ENCODE results near the gene NFIA.

The NFIA gene

GRCh38 chr1:61348025-61348665 lies 265.8 kb downstream of the NFIA start:
- Histone ChIP-seq H3K9ac (ENCODE audit: low read depth, low read length) (no peak overlapping the region), H3K27ac (ENCODE audit: low read depth, low read length) (no peak overlapping the region), H3K27me3 (ENCODE audit: control insufficient read depth, insufficient read depth, low read length) (no peaks in the 10 kb centered on the region), H3K36me3 (ENCODE audit: control insufficient read depth, insufficient read depth, low read length) (no peaks in the 10 kb centered on the region), H3K4me1 (ENCODE audit: control insufficient read depth, insufficient read depth, low read length) (peaks cover 15% of the 10 kb centered on the region), H3K9me3 (ENCODE audit: control insufficient read depth, insufficient read depth, low read length) (no peaks in the 10 kb centered on the region), H3K4me3 (ENCODE audit: low read depth, low read length) (no peak overlapping the region)

GRCh38 chr1:61352845-61353435 lies 270.6 kb downstream of the NFIA start:
- Histone ChIP-seq H3K4me3 (ENCODE audit: low read depth, low read length) (peak overlapping the region; percentile 12), H3K4me1 (ENCODE audit: control insufficient read depth, insufficient read depth, low read length) (peaks cover 16% of the 10 kb centered on the region), H3K9ac (ENCODE audit: low read depth, low read length) (no peak overlapping the region), H3K27me3 (ENCODE audit: control insufficient read depth, insufficient read depth, low read length) (no peaks in the 10 kb centered on the region), H3K36me3 (ENCODE audit: control insufficient read depth, insufficient read depth, low read length) (no peaks in the 10 kb centered on the region), H3K9me3 (ENCODE audit: control insufficient read depth, insufficient read depth, low read length) (no peaks in the 10 kb centered on the region), H3K27ac (ENCODE audit: low read depth, low read length) (no peak overlapping the region)

GRCh38 chr1:61353797-61354406 lies 271.5 kb downstream of the NFIA start:
- no peak overlapping the region for H3K27ac ChIP-seq (ENCODE audit: low read depth, low read length)

GRCh38 chr1:61356016-61356415 lies 273.7 kb downstream of the NFIA start:
- Histone ChIP-seq H3K4me3 (ENCODE audit: low read depth, low read length) (no peak overlapping the region), H3K4me1 (ENCODE audit: control insufficient read depth, insufficient read depth, low read length) (peaks cover 16% of the 10 kb centered on the region), H3K9ac (ENCODE audit: low read depth, low read length) (no peak overlapping the region), H3K27ac (ENCODE audit: low read depth, low read length) (no peak overlapping the region), H3K9me3 (ENCODE audit: control insufficient read depth, insufficient read depth, low read length) (no peaks in the 10 kb centered on the region), H3K36me3 (ENCODE audit: control insufficient read depth, insufficient read depth, low read length) (no peaks in the 10 kb centered on the region), H3K27me3 (ENCODE audit: control insufficient read depth, insufficient read depth, low read length) (no peaks in the 10 kb centered on the region)

More at GRCh38 chr1:61353797-61354406, 271.5 kb downstream of the NFIA start:
- peaks cover 16% of the 10 kb centered on the region for H3K4me1 ChIP-seq (ENCODE audit: control insufficient read depth, insufficient read depth, low read length)
- H3K36me3 ChIP-seq (ENCODE audit: control insufficient read depth, insufficient read depth, low read length), result no peaks in the 10 kb centered on the region
- H3K9ac ChIP-seq (ENCODE audit: low read depth, low read length), result no peak overlapping the region
- H3K9me3 ChIP-seq (ENCODE audit: control insufficient read depth, insufficient read depth, low read length), result no peaks in the 10 kb centered on the region
- no peak overlapping the region for H3K4me3 ChIP-seq (ENCODE audit: low read depth, low read length)
- no peaks in the 10 kb centered on the region for H3K27me3 ChIP-seq (ENCODE audit: control insufficient read depth, insufficient read depth, low read length)

GRCh38 chr1:61356995-61357394 lies 274.6 kb downstream of the NFIA start:
- H3K36me3 ChIP-seq (ENCODE audit: control insufficient read depth, insufficient read depth, low read length), result no peaks in the 10 kb centered on the region

GRCh38 chr1:61357539-61357938 lies 275.2 kb downstream of the NFIA start:
- Histone ChIP-seq H3K4me1 (ENCODE audit: control insufficient read depth, insufficient read depth, low read length) (peaks cover 14% of the 10 kb centered on the region), H3K9me3 (ENCODE audit: control insufficient read depth, insufficient read depth, low read length) (no peaks in the 10 kb centered on the region), H3K36me3 (ENCODE audit: control insufficient read depth, insufficient read depth, low read length) (no peaks in the 10 kb centered on the region), H3K27ac (ENCODE audit: low read depth, low read length) (no peak overlapping the region), H3K4me3 (ENCODE audit: low read depth, low read length) (no peak overlapping the region), H3K9ac (ENCODE audit: low read depth, low read length) (no peak overlapping the region), H3K27me3 (ENCODE audit: control insufficient read depth, insufficient read depth, low read length) (no peaks in the 10 kb centered on the region)

More at GRCh38 chr1:61356995-61357394, 274.6 kb downstream of the NFIA start:
- Histone ChIP-seq H3K9me3 (ENCODE audit: control insufficient read depth, insufficient read depth, low read length) (no peaks in the 10 kb centered on the region), H3K27me3 (ENCODE audit: control insufficient read depth, insufficient read depth, low read length) (no peaks in the 10 kb centered on the region), H3K27ac (ENCODE audit: low read depth, low read length) (no peak overlapping the region), H3K4me1 (ENCODE audit: control insufficient read depth, insufficient read depth, low read length) (peaks cover 16% of the 10 kb centered on the region), H3K4me3 (ENCODE audit: low read depth, low read length) (no peak overlapping the region), H3K9ac (ENCODE audit: low read depth, low read length) (no peak overlapping the region)

- Histone ChIP-seq H3K9me3 (ENCODE audit: control insufficient read depth, insufficient read depth, low read length) (no peaks in the 10 kb centered on the region), H3K27me3 (ENCODE audit: control insufficient read depth, insufficient read depth, low read length) (no peaks in the 10 kb centered on the region), H3K27ac (ENCODE audit: low read depth, low read length) (no peak overlapping the region), H3K4me3 (ENCODE audit: low read depth, low read length) (no peak overlapping the region), H3K4me1 (ENCODE audit: control insufficient read depth, insufficient read depth, low read length) (no peaks in the 10 kb centered on the region), H3K36me3 (ENCODE audit: control insufficient read depth, insufficient read depth, low read length) (no peaks in the 10 kb centered on the region), H3K9ac (ENCODE audit: low read depth, low read length) (no peak overlapping the region)
These were observed 276.6 kb downstream of the NFIA start for GRCh38 chr1:61358770-61359455.

GRCh38 chr1:61361931-61362330 lies 279.6 kb downstream of the NFIA start:
- H3K27ac ChIP-seq (ENCODE audit: low read depth, low read length), result no peak overlapping the region
- no peaks in the 10 kb centered on the region for H3K27me3 ChIP-seq (ENCODE audit: control insufficient read depth, insufficient read depth, low read length)

GRCh38 chr1:61362351-61362750 lies 280.0 kb downstream of the NFIA start:
- no peaks in the 10 kb centered on the region for H3K36me3 ChIP-seq (ENCODE audit: control insufficient read depth, insufficient read depth, low read length)
- H3K27me3 ChIP-seq (ENCODE audit: control insufficient read depth, insufficient read depth, low read length), result no peaks in the 10 kb centered on the region
- no peak overlapping the region for H3K4me3 ChIP-seq (ENCODE audit: low read depth, low read length)
- no peak overlapping the region for H3K9ac ChIP-seq (ENCODE audit: low read depth, low read length)
- no peak overlapping the region for H3K27ac ChIP-seq (ENCODE audit: low read depth, low read length)
- H3K9me3 ChIP-seq (ENCODE audit: control insufficient read depth, insufficient read depth, low read length), result no peaks in the 10 kb centered on the region
- H3K4me1 ChIP-seq (ENCODE audit: control insufficient read depth, insufficient read depth, low read length), result no peaks in the 10 kb centered on the region

More at GRCh38 chr1:61361931-61362330, 279.6 kb downstream of the NFIA start:
- Histone ChIP-seq H3K36me3 (ENCODE audit: control insufficient read depth, insufficient read depth, low read length) (no peaks in the 10 kb centered on the region), H3K4me3 (ENCODE audit: low read depth, low read length) (no peak overlapping the region), H3K9ac (ENCODE audit: low read depth, low read length) (no peak overlapping the region), H3K9me3 (ENCODE audit: control insufficient read depth, insufficient read depth, low read length) (no peaks in the 10 kb centered on the region), H3K4me1 (ENCODE audit: control insufficient read depth, insufficient read depth, low read length) (no peaks in the 10 kb centered on the region)

- Histone ChIP-seq H3K9me3 (ENCODE audit: control insufficient read depth, insufficient read depth, low read length) (no peaks in the 10 kb centered on the region), H3K27ac (ENCODE audit: low read depth, low read length) (no peak overlapping the region), H3K9ac (ENCODE audit: low read depth, low read length) (no peak overlapping the region), H3K4me3 (ENCODE audit: low read depth, low read length) (no peak overlapping the region), H3K36me3 (ENCODE audit: control insufficient read depth, insufficient read depth, low read length) (no peaks in the 10 kb centered on the region), H3K4me1 (ENCODE audit: control insufficient read depth, insufficient read depth, low read length) (no peaks in the 10 kb centered on the region), H3K27me3 (ENCODE audit: control insufficient read depth, insufficient read depth, low read length) (no peaks in the 10 kb centered on the region)
These were observed 286.0 kb downstream of the NFIA start for GRCh38 chr1:61368366-61368765.

- H3K9me3 ChIP-seq (ENCODE audit: control insufficient read depth, insufficient read depth, low read length), result no peaks in the 10 kb centered on the region
These were observed 286.5 kb downstream of the NFIA start for GRCh38 chr1:61368876-61369275.

More at GRCh38 chr1:61368876-61369275, 286.5 kb downstream of the NFIA start:
- Histone ChIP-seq H3K36me3 (ENCODE audit: control insufficient read depth, insufficient read depth, low read length) (no peaks in the 10 kb centered on the region), H3K4me3 (ENCODE audit: low read depth, low read length) (no peak overlapping the region), H3K4me1 (ENCODE audit: control insufficient read depth, insufficient read depth, low read length) (no peaks in the 10 kb centered on the region), H3K27me3 (ENCODE audit: control insufficient read depth, insufficient read depth, low read length) (no peaks in the 10 kb centered on the region), H3K27ac (ENCODE audit: low read depth, low read length) (no peak overlapping the region), H3K9ac (ENCODE audit: low read depth, low read length) (no peak overlapping the region)
